Measurements from ENCODE around the gene ATE1.
A peak's percentile ranks its signal among the peaks of the same experiment; 100 is the strongest.
"Not testable (repeated sequence)": the region's sequence is repeated elsewhere in the genome, so short reads cannot be mapped to it uniquely, and the experiment has no call there.

ATE1 gene

GRCh38 chr10:121929585-121930267, 1.9 kb upstream of the ATE1 start:
- DNase-seq: not testable (repeated sequence)

DNA sequence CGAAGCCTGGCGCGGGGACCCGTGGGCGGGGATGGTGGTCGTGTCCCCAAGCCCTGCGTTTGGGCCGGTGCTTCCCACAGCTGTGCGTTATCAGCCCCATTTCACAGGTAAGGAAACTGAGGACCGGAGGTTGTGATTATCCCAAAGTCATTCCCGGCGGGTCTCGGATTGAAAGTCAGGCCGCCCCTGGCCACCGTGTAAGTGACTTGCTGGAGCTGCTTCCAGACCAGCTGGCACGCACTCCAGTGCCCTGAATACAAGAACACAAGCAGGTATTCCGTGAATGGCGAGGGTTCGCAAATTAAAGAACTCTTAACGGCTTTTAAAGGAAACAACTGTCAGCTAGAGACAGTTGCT, 675 bp upstream of the ATE1 start:
- DNase-seq: peak; percentile 10 to 31

- peak; percentile 11 to 43 for DNase-seq
These were observed 452 bp downstream of the ATE1 start for GRCh38 chr10:121927318-121927840.

- DNase-seq: peak in 1 of 2 experiments; percentile 2
These were observed 1.0 kb downstream of the ATE1 start for GRCh38 chr10:121926671-121927317.

DNA sequence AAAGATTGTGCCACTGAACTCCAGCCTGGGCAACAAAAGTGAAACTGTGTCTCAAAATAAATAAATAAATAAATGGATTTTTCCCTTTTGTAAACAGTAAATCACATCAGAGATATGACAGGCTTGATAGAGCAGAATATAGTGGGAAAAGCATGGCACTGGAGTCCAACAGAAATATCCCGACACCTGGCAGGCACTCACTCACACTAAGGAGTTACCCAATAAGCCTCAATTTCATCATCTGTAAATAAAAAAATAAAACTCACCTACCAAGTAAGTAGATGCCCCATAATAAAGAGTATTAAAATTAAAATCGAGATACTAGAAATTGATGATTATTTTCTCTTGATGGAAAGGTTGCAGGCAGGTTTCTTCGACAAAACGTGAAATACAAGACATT, 1.7 kb downstream of the ATE1 start:
- DNase-seq: no peak

GRCh38 chr10:121921238-121921931, 6.4 kb downstream of the ATE1 start:
- DNase-seq: no peak

GRCh38 chr10:121919666-121920065, 8.2 kb downstream of the ATE1 start:
- no peak for DNase-seq

DNA sequence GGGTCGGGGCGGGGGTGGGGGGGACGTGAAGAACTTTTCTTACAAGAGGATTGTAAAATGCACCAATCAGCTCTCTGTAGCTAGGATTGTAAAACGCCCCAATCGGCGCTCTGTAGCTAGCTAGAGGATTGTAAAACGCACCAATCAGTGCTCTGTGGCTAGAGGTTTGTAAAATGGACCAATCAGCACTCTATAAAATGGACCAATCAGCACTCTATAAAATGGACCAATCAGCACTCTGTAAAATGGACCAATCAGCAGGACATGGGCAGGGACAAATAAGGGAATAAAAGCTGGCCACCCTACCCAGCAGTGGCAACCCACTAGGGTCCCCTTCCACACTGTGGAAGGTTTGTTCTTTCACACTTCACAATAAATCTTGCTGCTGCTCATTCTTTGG, 9.0 kb downstream of the ATE1 start:
- DNase-seq: not testable (repeated sequence)

GRCh38 chr10:121914661-121915060, 13.2 kb downstream of the ATE1 start:
- DNase-seq: no peak

GRCh38 chr10:121911421-121911697, 16.5 kb downstream of the ATE1 start:
- DNase-seq: no peak

DNA sequence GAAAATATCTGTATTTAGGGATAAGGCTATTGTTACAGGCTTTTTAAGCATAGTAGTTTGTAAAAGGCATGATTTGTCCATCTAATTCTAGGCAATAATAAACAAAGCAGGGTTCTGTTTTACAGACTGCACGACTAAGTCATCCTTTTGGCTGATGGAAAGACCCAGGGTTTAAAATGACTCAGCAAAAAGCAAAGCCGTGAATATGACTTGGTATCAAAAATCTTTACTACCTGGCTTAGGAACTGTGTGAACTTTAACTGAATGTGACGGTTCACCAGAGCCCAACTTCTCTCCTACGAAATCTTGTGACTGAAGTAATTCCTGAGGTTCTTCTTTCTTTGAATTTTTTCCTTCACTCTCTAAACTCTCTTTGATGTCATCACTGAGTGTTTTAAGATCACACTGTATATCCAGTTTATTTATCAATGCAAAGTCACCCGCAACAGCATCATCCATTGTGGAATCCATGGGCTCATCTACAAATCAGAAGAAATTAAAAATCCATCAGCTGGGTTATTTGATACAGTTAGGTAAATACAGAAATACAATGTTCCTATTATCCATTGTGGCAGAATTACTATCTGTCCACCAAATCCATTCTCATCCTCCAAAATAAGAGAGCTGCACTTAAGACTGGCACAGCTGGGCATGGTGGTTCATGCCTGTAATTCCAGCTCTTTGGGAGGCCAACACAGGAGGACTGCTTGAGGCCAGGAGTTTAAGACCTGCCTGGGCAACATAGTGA, 17.0 kb downstream of the ATE1 start:
- no peak for DNase-seq

DNA sequence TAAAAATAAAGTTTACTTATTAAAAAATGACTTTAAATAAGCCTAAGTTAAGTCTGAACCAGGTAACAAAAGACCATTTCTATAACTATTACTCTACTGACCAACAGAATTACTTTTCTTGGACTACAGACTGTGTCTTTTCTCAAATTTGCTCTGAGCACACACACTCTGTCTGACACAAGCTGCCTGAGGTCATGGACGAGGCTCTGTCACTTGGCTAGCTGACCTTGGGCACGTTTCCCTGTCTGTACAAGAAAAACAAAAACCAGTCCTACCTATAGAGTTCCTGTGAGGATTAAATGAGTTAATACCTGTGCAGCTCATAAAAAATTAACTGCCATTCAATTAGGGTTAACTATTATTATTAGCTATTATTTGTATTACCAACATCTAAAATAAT, 22.9 kb downstream of the ATE1 start:
- DNase-seq: no peak

DNA sequence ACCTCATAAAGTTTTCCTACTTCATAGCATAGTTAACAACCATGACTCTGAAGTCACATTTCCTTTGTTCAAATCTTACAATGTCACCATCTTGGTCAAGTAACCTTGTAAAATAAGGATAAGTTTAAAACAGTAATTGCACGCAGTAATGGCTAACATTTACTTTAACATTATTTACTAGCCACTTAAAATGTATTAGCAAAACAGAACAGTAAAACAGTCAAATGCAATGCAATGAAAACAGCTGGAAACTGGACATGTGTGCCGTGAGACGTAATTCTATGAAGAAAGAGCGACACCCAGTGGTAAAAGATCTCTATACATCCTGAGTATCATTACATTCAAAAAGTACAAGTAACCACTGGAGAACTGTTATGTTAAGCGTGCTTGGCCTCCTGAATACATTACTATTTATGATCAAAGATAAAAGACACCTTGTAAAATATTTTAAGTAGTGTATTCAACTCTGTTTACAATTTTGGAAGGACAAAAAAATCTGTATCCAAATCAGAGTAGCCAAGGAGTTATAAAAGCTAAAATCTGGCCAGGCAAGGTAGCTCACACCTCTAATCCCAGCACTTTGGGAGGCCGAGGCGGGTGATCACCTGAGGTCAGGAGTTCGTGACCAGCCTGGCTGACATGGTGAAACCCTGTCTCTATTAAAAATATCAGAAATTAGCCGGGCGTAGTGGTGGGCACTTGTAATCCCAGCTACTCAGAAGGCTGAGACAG, 27.2 kb downstream of the ATE1 start:
- DNase-seq: peak; percentile 44 to 51

DNA sequence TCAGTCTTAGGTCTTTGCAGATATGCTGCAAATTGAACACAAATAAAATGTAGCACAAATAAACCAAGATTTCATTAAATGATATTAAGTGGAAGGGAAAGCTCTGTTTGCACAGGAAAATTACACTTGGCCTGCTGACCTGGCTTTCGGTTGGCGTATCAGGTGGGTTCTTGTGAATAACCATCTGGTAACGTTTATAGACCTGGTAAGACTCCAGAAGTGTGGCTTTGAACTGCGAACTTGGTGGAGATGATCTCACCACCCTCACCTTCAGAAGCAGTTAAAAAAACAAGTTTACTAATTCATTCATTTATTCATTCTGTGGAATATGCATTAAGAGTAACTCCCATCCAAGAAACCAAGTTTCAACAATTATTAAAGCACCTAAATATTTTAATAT, 28.1 kb downstream of the ATE1 start:
- DNase-seq: no peak

- DNase-seq: no peak
These were observed 36.7 kb downstream of the ATE1 start for GRCh38 chr10:121891103-121891502.

- DNase-seq: no peak
These were observed 38.6 kb downstream of the ATE1 start for GRCh38 chr10:121889212-121889611.

DNA sequence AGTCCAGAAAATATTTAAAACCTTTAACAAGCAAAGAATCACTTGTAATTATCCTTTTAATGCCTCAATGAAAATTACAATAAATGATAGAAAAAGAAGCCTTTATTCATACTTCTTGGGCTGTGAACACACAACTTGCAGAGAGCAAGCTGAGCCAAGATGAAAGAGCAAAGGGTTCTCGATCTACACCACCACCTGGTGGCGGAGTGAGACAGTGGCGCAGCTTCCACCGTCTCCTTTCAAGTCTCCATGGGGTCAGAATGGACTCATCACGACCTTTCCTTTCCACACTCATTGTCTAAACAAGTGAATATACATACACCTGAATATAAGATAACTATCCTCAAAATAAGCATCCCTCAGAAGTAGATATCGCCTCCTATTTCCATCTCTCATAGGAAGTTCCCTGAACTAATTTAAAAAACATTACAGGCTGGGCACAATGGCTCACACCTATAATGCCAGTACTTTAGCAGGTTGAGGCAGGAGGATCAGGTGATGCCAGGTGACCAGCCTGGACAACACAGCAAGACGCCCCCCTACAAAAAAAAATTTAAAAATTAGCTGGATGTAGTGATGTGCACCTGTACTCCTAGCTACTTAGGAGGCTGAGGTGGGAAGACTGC, 40.7 kb downstream of the ATE1 start:
- DNase-seq: peak; percentile 32 to 44

- DNase-seq: no peak
These were observed 41.6 kb downstream of the ATE1 start for GRCh38 chr10:121886181-121886580.

DNA sequence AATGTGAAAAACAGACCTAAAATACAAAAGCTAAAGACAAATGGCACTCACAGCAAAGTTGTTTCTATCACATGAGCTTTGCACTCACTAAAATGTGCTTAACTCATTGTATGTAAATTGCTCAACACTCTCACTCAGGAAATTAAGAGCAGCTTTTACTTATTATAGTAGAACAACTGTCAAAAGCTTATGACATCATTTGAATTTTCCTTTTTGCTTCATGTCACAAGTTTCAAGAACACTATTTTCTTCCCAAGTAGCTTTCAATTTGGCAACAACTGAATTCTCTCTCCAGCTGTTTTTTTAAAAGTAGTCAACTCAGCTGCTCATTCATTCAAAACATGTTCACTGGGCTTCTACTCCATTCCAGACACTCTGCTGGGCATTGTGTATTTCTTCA, 46.9 kb downstream of the ATE1 start:
- no peak for DNase-seq

DNA sequence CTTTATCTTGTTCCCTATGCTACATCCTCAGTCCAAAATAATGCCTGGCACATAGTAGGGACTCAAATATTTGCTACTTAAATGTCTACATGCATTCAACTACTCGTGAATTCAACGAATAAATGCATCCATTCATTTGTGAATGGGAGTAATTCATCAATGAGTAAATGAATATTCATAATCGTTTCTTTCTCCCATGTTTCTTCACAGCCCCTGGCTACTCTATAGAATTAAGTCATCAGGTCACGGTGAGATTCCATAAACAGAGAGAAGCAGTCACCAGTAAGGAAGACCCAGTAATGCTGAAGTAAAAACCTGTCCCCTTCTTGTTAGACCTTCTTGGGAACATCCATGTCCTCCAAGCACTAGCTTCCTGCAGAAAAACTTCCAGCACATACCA, 48.4 kb downstream of the ATE1 start:
- no peak for DNase-seq

DNA sequence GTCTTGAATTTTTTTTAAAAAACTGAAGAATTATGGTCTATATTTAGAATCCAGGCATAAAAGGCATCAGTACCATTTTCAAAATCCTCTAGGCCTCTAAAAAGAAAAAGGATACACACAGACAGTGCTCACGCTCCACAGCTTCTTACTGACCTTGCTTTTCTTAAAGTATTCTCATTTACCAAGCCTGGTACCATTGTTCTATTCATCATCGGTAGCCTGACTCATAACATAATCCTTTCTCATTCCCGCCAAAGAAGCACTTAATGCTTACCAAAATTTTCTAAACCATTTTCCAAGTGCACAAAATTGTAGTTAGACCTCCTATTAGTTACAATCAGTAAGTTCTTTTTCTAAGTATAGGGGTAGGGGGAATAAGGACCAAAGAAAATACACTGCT, 54.6 kb downstream of the ATE1 start:
- DNase-seq: no peak

DNA sequence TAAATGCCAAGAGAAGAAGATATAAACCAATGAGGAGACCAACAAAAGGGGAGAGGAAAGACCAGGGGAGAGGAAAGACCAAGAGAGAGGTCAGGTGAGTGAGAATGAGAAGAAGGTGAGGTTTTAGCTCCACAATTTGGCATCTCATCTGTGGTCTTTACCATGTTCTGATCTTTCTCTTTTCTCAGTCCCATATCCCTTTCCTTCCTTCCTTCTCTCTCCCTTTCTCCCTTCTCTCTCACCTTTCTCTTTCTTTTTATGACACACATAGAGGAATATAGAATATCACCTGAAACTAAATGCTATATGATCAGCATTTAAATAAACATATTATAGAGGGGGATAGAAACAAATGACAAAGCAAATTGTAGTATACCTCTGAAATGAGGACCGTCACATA, 57.4 kb downstream of the ATE1 start:
- DNase-seq: no peak

Measured in SHP77 (cell line).